WERI-Rb-1 (cell line): ENCODE results near the gene FNBP1.
"Not testable (repeated sequence)": the region's sequence is repeated elsewhere in the genome, so short reads cannot be mapped to it uniquely, and the experiment has no call there.

Source experiments
- DNase-seq: peaks from one replicate; pipeline ENCODE4 v3.0.0-alpha.2; 2020
- H3K27ac ChIP-seq: fragments of 250-450 bp; sonication (Bioruptor Pico); 2 replicates; pipeline ENCODE4 v1.5.1; 2020; ENCODE audit warnings: mild to moderate bottlenecking, moderate library complexity
- H3K27me3 ChIP-seq: fragments of 250-450 bp; sonication (Bioruptor Pico); 2 replicates; pipeline ENCODE4 v1.5.1; 2021; ENCODE audit warnings: mild to moderate bottlenecking, low read depth, moderate library complexity; ENCODE audit not compliant: insufficient read depth, severe bottlenecking
- H3K36me3 ChIP-seq: fragments of 250-450 bp; sonication (Bioruptor Pico); 2 replicates; pipeline ENCODE4 v1.5.1; 2020; ENCODE audit warnings: mild to moderate bottlenecking, moderate library complexity
- H3K4me3 ChIP-seq: 2 replicates; pipeline ENCODE4 v1.5.1; 2011; ENCODE audit warnings: low read depth, mild to moderate bottlenecking, control low read depth, low read length
- H3K9me3 ChIP-seq: fragments of 250-450 bp; sonication (Bioruptor Pico); 2 replicates; pipeline ENCODE4 v1.5.1; 2021; ENCODE audit warnings: mild to moderate bottlenecking, moderate library complexity; ENCODE audit not compliant: severe bottlenecking
- CTCF ChIP-seq: IDR thresholded peaks from 2 replicates; pipeline ENCODE4 v1.5.1; 2011; ENCODE audit warnings: low read depth, mild to moderate bottlenecking, control low read depth, inconsistent platforms, low read length

Gene FNBP1

GRCh38 chr9:130003943-130004552, 38.9 kb downstream of the FNBP1 start:
- H3K4me3 ChIP-seq: no peak overlapping the region
- H3K36me3 ChIP-seq: no peaks in the 10 kb centered on the region; the same call in 1 of the 2 replicates
- no peaks in the 10 kb centered on the region for H3K9me3 ChIP-seq
- H3K27ac ChIP-seq: no peak overlapping the region
- TF ChIP-seq CTCF: no peak
- H3K27me3 ChIP-seq: no peaks in the 10 kb centered on the region
- DNase-seq: no peak

GRCh38 chr9:130002320-130002719, 40.7 kb downstream of the FNBP1 start:
- Histone ChIP-seq H3K9me3 (no peaks in the 10 kb centered on the region), H3K27ac (no peak overlapping the region), H3K27me3 (no peaks in the 10 kb centered on the region), H3K4me3 (no peak overlapping the region), H3K36me3 (no peaks in the 10 kb centered on the region; the same call in 1 of the 2 replicates)
- DNase-seq: no peak
- TF ChIP-seq CTCF: no peak

GRCh38 chr9:130001190-130001589, 41.8 kb downstream of the FNBP1 start:
- Histone ChIP-seq H3K36me3 (no peaks in the 10 kb centered on the region; the same call in 1 of the 2 replicates), H3K9me3 (no peaks in the 10 kb centered on the region), H3K4me3 (no peak overlapping the region), H3K27ac (no peak overlapping the region), H3K27me3 (no peaks in the 10 kb centered on the region)
- TF ChIP-seq CTCF: no peak
- DNase-seq: no peak

- TF ChIP-seq CTCF: no peak
- no peak overlapping the region for H3K27ac ChIP-seq
- no peak for DNase-seq
- no peak overlapping the region for H3K4me3 ChIP-seq
- no peaks in the 10 kb centered on the region for H3K27me3 ChIP-seq
- no peaks in the 10 kb centered on the region for H3K9me3 ChIP-seq
- no peaks in the 10 kb centered on the region; the same call in 1 of the 2 replicates for H3K36me3 ChIP-seq
Observed at GRCh38 chr9:129999141-129999510, 43.9 kb downstream of the FNBP1 start.

GRCh38 chr9:129998491-129999140, 44.4 kb downstream of the FNBP1 start:
- no peak for DNase-seq
- Histone ChIP-seq H3K36me3 (no peaks in the 10 kb centered on the region; the same call in 1 of the 2 replicates), H3K27ac (no peak overlapping the region), H3K9me3 (no peaks in the 10 kb centered on the region), H3K4me3 (no peak overlapping the region), H3K27me3 (no peaks in the 10 kb centered on the region)
- no peak for TF ChIP-seq CTCF

GRCh38 chr9:129997706-129998105, 45.3 kb downstream of the FNBP1 start:
- H3K27ac ChIP-seq, H3K27me3 ChIP-seq, DNase-seq, H3K36me3 ChIP-seq, H3K4me3 ChIP-seq, H3K9me3 ChIP-seq: not testable (repeated sequence)
